CD4-positive, alpha-beta T cell treated with Interleukin-17A for 1 hour (primary cell): ENCODE measurements around the gene RAMACL.
"Not testable (repeated sequence)": the region's sequence is repeated elsewhere in the genome, so short reads cannot be mapped to it uniquely, and the experiment has no call there.

Experiments used
- DNase-seq: peaks from one replicate; pipeline ENCODE4 v3.0.0-alpha.2; 2020

The RAMACL gene

GRCh38 chr6:166586424-166587156 is at the start of gene RAMACL:
Gene RAMACL (minus strand): TSS chr6:166586678. CDS start chr6:166586477, 201 bp downstream.
- DNase-seq, result peak; percentile 64

GRCh38 chr6:166635013-166635970 is 48.8 kb upstream of the RAMACL start:
- no peak for DNase-seq

GRCh38 chr6:166634581-166634980 is 48.1 kb upstream of the RAMACL start:
- not testable (repeated sequence) for DNase-seq

GRCh38 chr6:166633732-166634535 is 47.5 kb upstream of the RAMACL start:
- DNase-seq, result no peak

GRCh38 chr6:166632731-166633130 is 46.3 kb upstream of the RAMACL start:
- DNase-seq, result no peak

GRCh38 chr6:166630462-166630861 is 44.0 kb upstream of the RAMACL start:
- DNase-seq, result no peak

GRCh38 chr6:166629628-166630027 is 43.1 kb upstream of the RAMACL start:
- DNase-seq, result no peak

- peak; percentile 58 for DNase-seq
Observed at GRCh38 chr6:166627875-166628801, 41.7 kb upstream of the RAMACL start.

- DNase-seq, result peak; percentile 100
Observed at GRCh38 chr6:166627033-166627874, 40.8 kb upstream of the RAMACL start, which contains the start of gene RPS6KA2. Gene RPS6KA2 (minus strand): TSS chr6:166627251. CDS start chr6:166627019, 232 bp downstream.

GRCh38 chr6:166626177-166627032 is 39.9 kb upstream of the RAMACL start:
- DNase-seq, result peak; percentile 25

GRCh38 chr6:166625356-166625755 is 38.9 kb upstream of the RAMACL start:
- DNase-seq, result no peak

- DNase-seq, result no peak
Observed at GRCh38 chr6:166624275-166624674, 37.8 kb upstream of the RAMACL start.

- DNase-seq, result no peak
Observed at GRCh38 chr6:166623318-166623717, 36.8 kb upstream of the RAMACL start.

GRCh38 chr6:166621114-166621540 is 34.6 kb upstream of the RAMACL start:
- no peak for DNase-seq

- DNase-seq, result no peak
Observed at GRCh38 chr6:166620478-166621113, 34.1 kb upstream of the RAMACL start.

- no peak for DNase-seq
Observed at GRCh38 chr6:166619912-166620311, 33.4 kb upstream of the RAMACL start.

- no peak for DNase-seq
Observed at GRCh38 chr6:166618866-166619761, 32.6 kb upstream of the RAMACL start.

- DNase-seq, result no peak
Observed at GRCh38 chr6:166618251-166618650, 31.8 kb upstream of the RAMACL start.
